ENCODE data around the gene FAM120C. TPM values are rescaled to one million over a fixed set of nuclear protein-coding genes. Genes with fewer than 3 reads are reported as not detected.

FAM120C gene
- total and polyA plus RNA-seq, 9 donors, result 3.3 to 19.3 (median 14.8) TPM

- Histone ChIP-seq H3K27ac (peak overlapping the region; percentile 87 to 94), H3K27me3 (no peaks in the 10 kb centered on the region), H3K9me3 (no peaks in the 10 kb centered on the region), H3K4me1 (ENCODE audit: insufficient read depth) (no peaks in the 10 kb centered on the region), H3K36me3 (no peaks in the 10 kb centered on the region), H3K4me3 (peak overlapping the region; percentile 36)
- TF ChIP-seq, protein P1, sequence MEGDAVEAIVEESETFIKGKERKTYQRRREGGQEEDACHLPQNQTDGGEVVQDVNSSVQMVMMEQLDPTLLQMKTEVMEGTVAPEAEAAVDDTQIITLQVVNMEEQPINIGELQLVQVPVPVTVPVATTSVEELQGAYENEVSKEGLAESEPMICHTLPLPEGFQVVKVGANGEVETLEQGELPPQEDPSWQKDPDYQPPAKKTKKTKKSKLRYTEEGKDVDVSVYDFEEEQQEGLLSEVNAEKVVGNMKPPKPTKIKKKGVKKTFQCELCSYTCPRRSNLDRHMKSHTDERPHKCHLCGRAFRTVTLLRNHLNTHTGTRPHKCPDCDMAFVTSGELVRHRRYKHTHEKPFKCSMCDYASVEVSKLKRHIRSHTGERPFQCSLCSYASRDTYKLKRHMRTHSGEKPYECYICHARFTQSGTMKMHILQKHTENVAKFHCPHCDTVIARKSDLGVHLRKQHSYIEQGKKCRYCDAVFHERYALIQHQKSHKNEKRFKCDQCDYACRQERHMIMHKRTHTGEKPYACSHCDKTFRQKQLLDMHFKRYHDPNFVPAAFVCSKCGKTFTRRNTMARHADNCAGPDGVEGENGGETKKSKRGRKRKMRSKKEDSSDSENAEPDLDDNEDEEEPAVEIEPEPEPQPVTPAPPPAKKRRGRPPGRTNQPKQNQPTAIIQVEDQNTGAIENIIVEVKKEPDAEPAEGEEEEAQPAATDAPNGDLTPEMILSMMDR (IDR thresholded peaks at IDR 0.05), result no peak
- no peak for TF ChIP-seq EP300 (IDR thresholded peaks at IDR 0.05)
- no peak for TF ChIP-seq POLR2A (IDR thresholded peaks at IDR 0.05)
- intact Hi-C loops (cut with DNase I), result loop anchor here in 1 of 4 donors (10.0 kb wide), 1 partner anchor 1010 kb away; no protein-coding TSS in a partner anchor
- DNase-seq, result no peak
- WGBS, 3 donors, result 33 to 45% (median 41%) methylated on average over 10 of the region's 10 CpGs
Measured at GRCh38 chrX:54044877-54045338, 138.1 kb downstream of the FAM120C start.

GRCh38 chrX:54044126-54044876 is 138.8 kb downstream of the FAM120C start, which contains the start of gene PHF8:
Gene PHF8, minus strand, starts transcription at chrX:54044473. Its CDS starts 1,745 bp downstream, at chrX:54042728.
- Histone ChIP-seq H3K36me3 (no peaks in the 10 kb centered on the region), H3K4me1 (ENCODE audit: insufficient read depth) (no peaks in the 10 kb centered on the region), H3K27ac (peak within 1 kb of the TSS; percentile 87 to 94), H3K4me3 (peak within 1 kb of the TSS; percentile 67), H3K27me3 (no peaks in the 10 kb centered on the region), H3K9me3 (no peaks in the 10 kb centered on the region)
- 33 to 43% (median 35%) methylated on average over 66 of the region's 66 CpGs for WGBS, 3 donors
- TF ChIP-seq, protein P1 (IDR thresholded peaks at IDR 0.05), result peak in 1 of 3 donors; percentile 0
- no peak for TF ChIP-seq EP300 (IDR thresholded peaks at IDR 0.05)
- TF ChIP-seq POLR2A (IDR thresholded peaks at IDR 0.05), result peak; percentile 42
- peak; percentile 94 to 97 (median 95) for DNase-seq
- intact Hi-C loops (cut with DNase I), result loop anchor here in 1 of 4 donors (10.0 kb wide), 1 partner anchor 1010 kb away; no protein-coding TSS in a partner anchor

GRCh38 chrX:54043541-54044125 is 139.4 kb downstream of the FAM120C start:
- no peak for TF ChIP-seq POLR2A (IDR thresholded peaks at IDR 0.05)
- TF ChIP-seq, protein P1 (IDR thresholded peaks at IDR 0.05), result peak in 1 of 3 donors; percentile 18
- no peak for TF ChIP-seq EP300 (IDR thresholded peaks at IDR 0.05)
- 31 to 51% (median 34%) methylated on average over 43 of the region's 43 CpGs for WGBS, 3 donors
- peak overlapping the region; percentile 87 to 94 for H3K27ac ChIP-seq
- no peaks in the 10 kb centered on the region for H3K9me3 ChIP-seq
- H3K4me1 ChIP-seq (ENCODE audit: insufficient read depth), result no peaks in the 10 kb centered on the region
- intact Hi-C loops (cut with DNase I), result loop anchor here in 1 of 4 donors (10.0 kb wide), 1 partner anchor 1011 kb away; no protein-coding TSS in a partner anchor
- H3K27me3 ChIP-seq, result no peaks in the 10 kb centered on the region
- peak overlapping the region; percentile 67 for H3K4me3 ChIP-seq
- DNase-seq, result peak in 1 of 5 donors; percentile 35
- H3K36me3 ChIP-seq, result no peaks in the 10 kb centered on the region

- no peak for DNase-seq
- no peaks in the 10 kb centered on the region for H3K9me3 ChIP-seq
- no peaks in the 10 kb centered on the region for H3K27me3 ChIP-seq
- 34 to 42% (median 39%) methylated on average over 11 of the region's 11 CpGs for WGBS, 3 donors
- no peaks in the 10 kb centered on the region for H3K4me1 ChIP-seq (ENCODE audit: insufficient read depth)
- peak overlapping the region; percentile 67 for H3K4me3 ChIP-seq
- TF ChIP-seq EP300 (IDR thresholded peaks at IDR 0.05) (no peak), POLR2A (IDR thresholded peaks at IDR 0.05) (no peak)
- TF ChIP-seq, protein P1 (IDR thresholded peaks at IDR 0.05), result no peak
- peak overlapping the region; percentile 87 to 94 for H3K27ac ChIP-seq
- intact Hi-C loops (cut with DNase I), result loop anchor here in 1 of 4 donors (10.0 kb wide), 1 partner anchor 1012 kb away; no protein-coding TSS in a partner anchor
- no peaks in the 10 kb centered on the region for H3K36me3 ChIP-seq
Measured at GRCh38 chrX:54043056-54043455, 140.0 kb downstream of the FAM120C start.
